GM18519 (cell line): ENCODE data around the gene DGKZ.
"Not testable (repeated sequence)": the region's sequence is repeated elsewhere in the genome, so short reads cannot be mapped to it uniquely, and the experiment has no call there.

Source experiments
- ATAC-seq: cut with Tn5 transposase; IDR thresholded peaks from one replicate; pipeline ENCODE4 v1.9.1; 2021; ENCODE audit warnings: mild to moderate bottlenecking, moderate library complexity; ENCODE audit not compliant: unreplicated experiment, low FRiP score

The DGKZ gene

DNA sequence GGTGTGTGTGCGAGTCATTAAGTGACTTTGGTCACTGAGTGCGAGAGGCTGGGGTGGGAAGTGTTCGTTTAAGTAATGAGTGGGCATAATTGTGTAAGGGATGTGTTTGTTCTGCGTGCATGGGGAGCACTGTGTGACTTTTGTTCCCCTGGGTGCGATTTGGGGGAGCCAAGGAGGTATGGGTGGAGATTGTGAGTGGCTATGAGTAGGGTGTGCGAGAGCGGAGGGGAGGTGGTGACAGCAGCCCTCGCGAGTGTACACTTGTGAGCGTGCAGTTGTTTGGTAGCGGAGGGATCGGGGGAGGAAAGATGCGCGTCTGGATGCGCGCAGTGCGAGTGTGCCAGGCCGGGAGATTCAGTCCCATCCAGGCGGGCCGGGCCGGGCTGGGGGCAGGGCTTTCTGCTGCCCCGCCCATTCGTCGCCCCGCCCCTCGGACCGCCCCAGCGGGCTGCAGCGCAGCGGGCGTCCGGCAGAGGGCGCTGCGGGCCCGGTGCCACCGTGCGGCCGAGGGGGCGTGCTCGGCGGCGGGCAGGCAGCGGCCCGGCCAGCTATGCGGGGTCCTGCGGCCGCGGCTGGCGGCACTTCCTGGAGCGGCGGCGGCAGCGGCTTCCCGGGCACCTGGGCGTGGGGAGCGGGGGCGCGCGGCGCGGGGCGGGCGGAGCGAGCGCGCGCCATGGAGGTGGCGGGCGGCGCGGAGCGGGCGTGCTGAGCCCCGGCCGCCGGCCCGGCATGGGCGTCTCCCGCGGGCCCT, at the start of gene DGKZ:
Gene DGKZ (plus strand): TSS at position 578 of the 751 bp plus-strand sequence. CDS start 197 bp downstream, outside the sequence.
- peak; percentile 54 for ATAC-seq

DNA sequence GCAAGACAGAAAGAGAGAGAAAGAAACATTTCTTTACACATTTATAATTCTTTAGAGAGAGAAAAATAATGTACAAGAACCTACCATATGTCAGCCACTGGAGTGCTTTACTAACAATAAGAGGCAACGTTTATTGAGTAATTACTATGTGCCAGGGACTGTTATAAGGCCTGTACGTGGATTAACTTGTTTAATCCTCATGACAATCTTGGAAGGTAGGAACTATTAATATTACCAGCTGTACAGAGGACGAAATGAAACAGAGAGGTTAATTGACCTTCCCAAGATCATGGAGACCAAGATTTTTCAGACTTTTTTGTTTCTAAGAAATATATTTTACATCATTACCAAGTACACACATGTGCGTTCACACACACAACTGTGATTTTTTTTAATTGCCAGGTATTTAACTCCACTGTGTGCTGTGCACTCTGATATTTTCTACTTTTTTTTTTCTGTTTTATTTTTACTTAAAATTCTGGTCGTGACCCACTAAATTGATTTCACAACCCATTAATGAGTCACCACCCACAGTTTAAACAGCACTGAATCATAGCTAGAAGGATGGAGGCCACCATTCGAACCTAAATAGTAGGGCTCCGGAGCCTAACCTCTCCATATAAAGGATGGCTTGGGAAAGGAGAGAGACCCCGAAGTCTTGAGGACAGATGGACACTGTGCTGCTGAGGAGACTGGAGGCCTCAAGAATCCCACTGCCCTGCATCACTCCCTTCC, 48.4 kb upstream of the DGKZ start:
- ATAC-seq = no peak

- no peak for ATAC-seq
These were observed 47.8 kb upstream of the DGKZ start for GRCh38 chr11:46299451-46299961.

DNA sequence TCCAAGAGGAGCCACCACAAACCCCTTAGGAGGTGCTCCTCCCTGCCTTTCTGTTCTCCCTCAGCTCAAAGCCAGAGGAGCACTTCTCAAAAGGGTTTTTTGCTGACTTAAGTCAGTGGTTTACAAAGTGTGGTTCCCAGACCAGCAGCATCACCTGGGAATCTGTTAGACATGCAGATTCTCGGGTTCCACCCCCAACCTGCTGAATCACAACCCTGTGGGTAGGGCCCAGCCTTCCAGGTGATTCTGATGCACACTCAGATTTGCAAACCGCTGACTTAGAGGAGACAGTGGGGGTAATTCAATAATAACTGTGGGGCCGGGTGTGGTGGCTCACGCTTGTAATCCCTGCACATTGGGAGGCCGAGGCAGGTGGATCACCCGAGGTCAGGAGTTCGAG, 47.0 kb upstream of the DGKZ start:
- no peak for ATAC-seq

DNA sequence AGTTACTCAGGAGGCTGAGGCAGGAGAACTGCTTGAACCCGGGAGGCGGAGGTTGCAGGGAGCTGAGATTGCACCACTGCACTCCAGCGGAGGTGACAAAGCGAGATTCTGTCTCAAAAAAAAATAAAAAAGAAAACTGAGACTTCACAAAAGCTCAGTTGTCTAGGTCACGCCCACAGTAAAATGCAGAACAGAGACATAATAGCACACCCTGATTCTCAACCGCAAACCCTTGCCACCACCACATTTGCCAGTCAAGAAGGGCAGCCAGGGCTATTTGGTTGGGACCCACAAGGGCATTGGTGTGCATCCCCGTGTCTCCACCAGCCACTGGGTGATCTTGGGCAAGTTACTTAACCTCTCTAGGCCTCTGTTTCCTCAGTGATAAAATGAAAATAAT, 44.4 kb upstream of the DGKZ start:
- ATAC-seq = peak; percentile 59

GRCh38 chr11:46304036-46304435, 43.2 kb upstream of the DGKZ start:
- ATAC-seq = not testable (repeated sequence)

DNA sequence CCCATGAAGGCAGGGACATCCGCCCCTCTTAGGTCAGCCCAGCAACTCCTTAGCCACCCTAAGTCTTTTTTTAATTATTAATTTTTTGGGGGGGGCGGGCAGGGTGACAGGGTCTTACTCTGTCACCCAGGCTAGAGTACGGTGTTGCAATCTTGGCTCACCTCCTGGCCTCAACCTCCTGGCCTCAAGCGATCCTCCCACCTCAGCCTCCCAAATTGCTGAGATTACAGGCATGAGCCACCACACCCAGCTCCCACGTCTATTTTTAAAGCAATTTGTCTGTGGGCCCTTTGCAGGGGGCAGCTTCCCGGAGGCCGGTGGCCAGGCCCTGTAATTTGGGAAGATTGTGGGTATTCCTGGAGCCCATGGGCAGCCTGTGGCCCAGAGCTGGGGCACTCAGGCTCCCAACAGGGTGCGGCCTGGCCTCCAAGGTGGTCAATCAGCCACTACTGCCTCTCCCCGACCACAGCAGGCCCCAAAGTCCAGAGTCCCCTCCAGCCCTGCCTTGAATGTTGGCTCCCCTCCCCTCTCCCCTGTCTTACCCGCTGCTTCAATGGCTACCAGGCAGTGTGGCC, 42.6 kb upstream of the DGKZ start:
- no peak for ATAC-seq

- ATAC-seq = no peak
These were observed 42.0 kb upstream of the DGKZ start for GRCh38 chr11:46305295-46305694.

DNA sequence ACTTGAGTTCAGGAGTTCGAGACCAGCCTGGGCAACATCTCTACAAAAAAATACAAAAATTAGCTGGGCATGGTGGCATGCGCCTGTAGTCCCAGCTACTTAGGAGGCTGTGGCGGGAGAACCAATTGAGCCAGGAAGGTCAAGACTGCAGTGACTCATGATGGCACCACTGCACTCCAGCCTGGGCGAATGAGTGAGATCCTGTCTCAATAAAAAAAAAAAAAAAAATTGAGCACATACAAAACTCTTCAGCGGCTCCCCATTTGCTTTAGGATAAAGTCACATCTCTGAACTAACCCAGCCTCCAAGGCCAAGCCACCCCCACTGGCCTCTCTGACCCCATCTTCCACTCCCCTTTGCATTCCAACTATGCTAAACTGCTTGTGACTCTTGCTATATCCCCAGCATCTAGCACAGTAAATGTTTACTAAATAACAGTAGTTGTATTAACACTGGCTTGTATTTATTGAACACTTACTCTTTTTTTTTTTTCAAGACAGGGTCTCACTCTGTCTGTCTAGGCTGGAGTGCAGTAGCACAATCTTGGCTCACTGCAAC, 40.9 kb upstream of the DGKZ start:
- no peak for ATAC-seq

- ATAC-seq = no peak
These were observed 39.9 kb upstream of the DGKZ start for GRCh38 chr11:46307369-46307768.

DNA sequence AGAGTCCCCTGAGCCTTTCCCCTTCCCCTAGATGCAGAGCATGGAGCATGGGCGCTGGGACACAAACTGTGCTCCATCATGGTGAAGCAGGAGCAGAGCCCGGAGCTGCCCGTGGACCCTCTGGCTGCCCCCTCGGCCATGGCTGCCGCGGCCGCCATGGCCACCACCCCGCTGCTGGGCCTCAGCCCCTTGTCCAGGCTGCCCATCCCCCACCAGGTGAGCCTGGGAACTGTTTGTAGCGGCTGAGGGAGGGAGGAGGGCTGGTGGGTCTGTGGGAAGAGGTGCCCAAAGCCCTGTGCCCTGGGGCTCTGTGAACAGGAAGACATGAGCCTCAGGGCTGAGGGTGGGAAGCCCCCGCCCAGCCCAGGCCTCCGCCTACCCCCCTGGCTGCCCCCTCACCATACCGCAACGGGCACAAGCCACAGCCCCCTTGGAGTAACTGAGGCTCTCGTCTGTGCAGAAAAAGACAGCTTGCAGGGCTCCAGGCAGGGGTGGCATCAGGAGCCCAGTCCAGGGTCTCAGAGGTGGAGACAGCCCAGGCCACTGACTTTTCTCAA, 39.4 kb upstream of the DGKZ start:
- ATAC-seq = no peak

- no peak for ATAC-seq
These were observed 38.4 kb upstream of the DGKZ start for GRCh38 chr11:46308631-46309419.

DNA sequence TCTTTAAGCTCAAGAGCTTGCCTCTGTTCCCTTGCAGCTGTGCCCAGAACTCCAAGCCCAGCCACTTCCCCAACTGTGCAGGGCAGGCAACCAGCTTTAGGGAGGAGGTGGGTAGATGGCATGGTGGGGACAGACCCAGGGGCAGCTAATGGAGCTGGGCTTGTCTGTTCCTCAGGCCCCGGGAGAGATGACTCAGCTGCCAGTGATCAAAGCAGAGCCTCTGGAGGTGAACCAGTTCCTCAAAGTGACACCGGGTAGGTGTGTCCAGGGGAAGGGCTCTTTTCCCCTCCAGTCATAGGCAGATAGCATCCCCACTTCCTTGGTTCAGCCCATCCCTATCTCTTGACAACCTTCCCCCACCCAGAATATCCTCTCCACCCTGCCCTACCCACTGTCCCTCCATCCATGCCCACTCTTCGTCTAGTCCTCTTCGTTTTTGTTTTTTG, 37.4 kb upstream of the DGKZ start:
- no peak for ATAC-seq

- ATAC-seq = no peak
These were observed 32.1 kb upstream of the DGKZ start for GRCh38 chr11:46315033-46315738.

- no peak for ATAC-seq
These were observed 31.3 kb upstream of the DGKZ start for GRCh38 chr11:46315783-46316563.

DNA sequence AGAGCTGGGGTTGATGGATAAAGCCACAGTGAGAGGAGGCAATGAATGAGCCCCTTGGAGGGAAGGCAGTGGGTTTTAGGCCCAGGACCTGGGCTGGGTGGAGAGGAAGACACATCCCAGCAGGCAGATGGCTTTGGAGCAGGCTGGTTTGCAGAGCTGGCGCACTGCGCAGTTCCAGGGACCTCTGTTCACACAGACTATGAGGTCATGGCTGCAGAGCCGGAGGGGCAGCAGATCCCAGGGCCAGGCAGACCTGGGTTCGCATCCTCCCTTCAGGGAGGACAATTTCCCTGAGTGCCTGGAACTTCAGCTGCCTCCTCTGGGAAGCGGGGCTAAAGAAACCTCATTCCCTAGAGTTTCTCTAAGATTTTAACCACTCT, 28.2 kb upstream of the DGKZ start:
- ATAC-seq = no peak

DNA sequence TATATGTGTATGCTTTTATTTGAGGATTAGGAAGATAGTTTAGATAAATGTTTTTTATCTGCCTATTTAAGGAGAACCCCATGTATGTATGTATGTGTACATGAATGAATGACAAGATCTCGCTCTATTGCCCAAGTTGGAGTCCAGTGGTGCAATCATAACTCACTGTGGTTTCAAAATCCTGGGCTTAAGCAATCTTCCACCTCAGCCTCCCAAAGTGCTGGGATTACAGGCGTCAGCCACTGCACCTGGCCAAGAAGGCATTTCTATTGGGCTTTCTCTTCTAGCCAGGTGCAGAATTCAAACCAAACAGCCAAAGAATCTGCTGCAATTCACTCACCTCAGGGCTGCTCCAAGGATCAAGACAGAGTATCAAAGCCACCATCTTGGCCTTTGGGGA, 25.5 kb upstream of the DGKZ start:
- ATAC-seq = no peak

DNA sequence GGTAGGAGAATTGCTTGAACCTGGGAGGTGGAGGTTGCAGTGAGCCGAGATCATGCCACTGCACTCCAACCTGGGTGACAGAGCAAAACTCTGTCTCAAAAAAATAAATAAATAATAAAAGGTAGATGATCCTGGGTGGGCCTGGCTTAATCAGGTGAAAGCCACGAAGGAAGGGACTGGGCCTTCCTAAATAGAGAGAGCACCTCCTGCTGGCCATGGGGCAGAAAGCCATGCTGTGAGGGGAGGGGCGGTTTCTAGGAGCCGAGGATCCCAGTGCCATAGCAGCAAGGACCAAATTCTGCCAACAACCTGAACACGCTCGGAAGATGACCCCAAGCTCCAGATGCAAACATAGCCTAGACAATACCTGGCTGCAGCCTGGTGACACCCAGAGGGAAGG, 24.5 kb upstream of the DGKZ start:
- no peak for ATAC-seq
